Measurements from ENCODE around the gene TMEM176B.

The TMEM176B gene

GRCh38 chr7:150799741-150800580, at the start of gene TMEM176B:
Gene TMEM176B, minus strand, starts transcription at chr7:150800364. Its CDS starts 3,795 bp downstream, at chr7:150796569.
- no peak for FAIRE-seq

GRCh38 chr7:150849204-150849775, 49.1 kb upstream of the TMEM176B start:
- FAIRE-seq, result no peak

GRCh38 chr7:150848561-150849115, 48.5 kb upstream of the TMEM176B start:
- no peak for FAIRE-seq

- FAIRE-seq, result no peak
Measured at GRCh38 chr7:150848111-150848510, 47.9 kb upstream of the TMEM176B start.

- no peak for FAIRE-seq
Measured at GRCh38 chr7:150847536-150847935, 47.4 kb upstream of the TMEM176B start.

GRCh38 chr7:150846291-150847115, 46.3 kb upstream of the TMEM176B start:
- no peak for FAIRE-seq

GRCh38 chr7:150845421-150845861, 45.3 kb upstream of the TMEM176B start:
- FAIRE-seq, result no peak

- FAIRE-seq, result no peak
Measured at GRCh38 chr7:150842716-150843115, 42.6 kb upstream of the TMEM176B start.

- FAIRE-seq, result no peak
Measured at GRCh38 chr7:150842018-150842417, 41.9 kb upstream of the TMEM176B start.

GRCh38 chr7:150838965-150839650, 38.9 kb upstream of the TMEM176B start:
- FAIRE-seq, result no peak

- no peak for FAIRE-seq
Measured at GRCh38 chr7:150835702-150836280, 35.6 kb upstream of the TMEM176B start.

GRCh38 chr7:150835019-150835418, 34.9 kb upstream of the TMEM176B start:
- FAIRE-seq, result no peak

GRCh38 chr7:150831851-150832250, 31.7 kb upstream of the TMEM176B start:
- no peak for FAIRE-seq

- FAIRE-seq, result no peak
Measured at GRCh38 chr7:150830937-150831336, 30.8 kb upstream of the TMEM176B start.

- FAIRE-seq, result no peak
Measured at GRCh38 chr7:150829426-150829825, 29.3 kb upstream of the TMEM176B start.

GRCh38 chr7:150828384-150828783, 28.2 kb upstream of the TMEM176B start:
- no peak for FAIRE-seq

- FAIRE-seq, result no peak
Measured at GRCh38 chr7:150826061-150826849, 26.1 kb upstream of the TMEM176B start.

- FAIRE-seq, result no peak
Measured at GRCh38 chr7:150824379-150825177, 24.4 kb upstream of the TMEM176B start.

GRCh38 chr7:150823484-150824126, 23.4 kb upstream of the TMEM176B start:
- no peak for FAIRE-seq

- FAIRE-seq, result no peak
Measured at GRCh38 chr7:150823043-150823442, 22.9 kb upstream of the TMEM176B start.
